HepG2 (cell line): ENCODE measurements around the gene MAPK13. TPM values are rescaled to one million over a fixed set of nuclear protein-coding genes. Genes with fewer than 3 reads are reported as not detected.

Experiments
- CBX2 ChIP-seq, 2 experiments: fragments of 200-600 bp in 1 of 2; sonication (generic); formaldehyde crosslinking in 1 of 2; IDR thresholded peaks; 2 replicates each; pipeline versions ENCODE4 v1.7.0 to v1.8.1; 2018 to 2022; ENCODE audit warnings: low read depth in 2 of 2, low read length in 1 of 2, mild to moderate bottlenecking in 1 of 2, missing genetic modification reagents in 1 of 2
- CC2D1A ChIP-seq: sonication (generic); formaldehyde crosslinking; IDR thresholded peaks from 2 replicates; pipeline ENCODE4 v1.8.1; 2023; ENCODE audit warnings: mild to moderate bottlenecking, missing genetic modification reagents
- DPF2 ChIP-seq: sonication (generic); formaldehyde crosslinking; IDR thresholded peaks from 2 replicates; pipeline ENCODE4 v1.4.0; 2020; ENCODE audit warnings: mild to moderate bottlenecking, low read depth, missing genetic modification reagents, borderline replicate concordance
- EP300 ChIP-seq, 3 experiments: sonication (generic) in 1 of 3; formaldehyde crosslinking in 1 of 3; IDR thresholded peaks; 2 replicates each; pipeline versions ENCODE4 v1.5.1 to v1.6.1; 2011 to 2020; ENCODE audit warnings: low read depth in 2 of 3, low read length in 2 of 3, borderline replicate concordance in 1 of 3, improper control_type of control experiment in 1 of 3, mild to moderate bottlenecking in 1 of 3, missing genetic modification reagents in 1 of 3, moderate library complexity in 1 of 3
- MEF2D ChIP-seq: sonication (generic); formaldehyde crosslinking; IDR thresholded peaks from 2 replicates; pipeline ENCODE4 v1.5.1; 2020; ENCODE audit warnings: mild to moderate bottlenecking, missing genetic modification reagents
- NCOA2 ChIP-seq: sonication (generic); formaldehyde crosslinking; IDR thresholded peaks from 2 replicates; pipeline ENCODE4 v1.8.0; 2022; ENCODE audit warnings: inconsistent platforms
- ONECUT2 ChIP-seq: sonication (generic); formaldehyde crosslinking; IDR thresholded peaks from 2 replicates; pipeline ENCODE4 v1.4.0; 2020; ENCODE audit warnings: missing genetic modification reagents
- PAX8 ChIP-seq: sonication (generic); formaldehyde crosslinking; IDR thresholded peaks from 2 replicates; pipeline ENCODE4 v1.8.0; 2022; ENCODE audit warnings: mild to moderate bottlenecking, missing genetic modification reagents, borderline replicate concordance
- PREB ChIP-seq: sonication (generic); formaldehyde crosslinking; IDR thresholded peaks from 2 replicates; pipeline ENCODE4 v1.4.0; 2020; ENCODE audit warnings: missing genetic modification reagents
- RARG ChIP-seq: sonication (generic); formaldehyde crosslinking; IDR thresholded peaks from 2 replicates; pipeline ENCODE4 v1.4.0; 2020; ENCODE audit warnings: low read depth, mild to moderate bottlenecking, missing genetic modification reagents
- SAP130 ChIP-seq: IDR thresholded peaks from 2 replicates; pipeline ENCODE4 v1.6.1; 2016; ENCODE audit warnings: low read depth
- SPEN ChIP-seq: sonication (generic); formaldehyde crosslinking; IDR thresholded peaks from 2 replicates; pipeline ENCODE4 v1.5.1; 2020; ENCODE audit warnings: low read depth, mild to moderate bottlenecking, missing genetic modification reagents
- TFDP1 ChIP-seq: IDR thresholded peaks from 2 replicates; pipeline ENCODE4 v1.6.1; 2016; ENCODE audit warnings: missing compliant biosample characterization, missing genetic modification reagents, borderline replicate concordance
- TRAFD1 ChIP-seq: sonication (generic); formaldehyde crosslinking; IDR thresholded peaks from 2 replicates; pipeline ENCODE4 v1.5.1; 2020; ENCODE audit warnings: missing genetic modification reagents, mild to moderate bottlenecking, borderline replicate concordance
- XRCC5 ChIP-seq: fragments of 200-400 bp; formaldehyde crosslinking; optimal IDR thresholded peaks from 2 replicates; pipeline ENCODE3; 2017; ENCODE audit warnings: mild to moderate bottlenecking, low read length
- ZBTB26 ChIP-seq: IDR thresholded peaks from 2 replicates; pipeline ENCODE4 v1.6.1; 2016; ENCODE audit warnings: missing compliant biosample characterization, missing genetic modification reagents, borderline replicate concordance
- ZBTB34 ChIP-seq: sonication (generic); formaldehyde crosslinking; IDR thresholded peaks from 2 replicates; pipeline ENCODE4 v1.8.0; 2022; ENCODE audit warnings: mild to moderate bottlenecking, missing genetic modification reagents
- ZNF589 ChIP-seq: sonication (generic); formaldehyde crosslinking; conservative IDR thresholded peaks from 2 replicates; pipeline ENCODE4 v1.8.0; 2022; ENCODE audit warnings: mild to moderate bottlenecking, moderate library complexity, missing genetic modification reagents
- ZNF605 ChIP-seq: sonication (generic); formaldehyde crosslinking; IDR thresholded peaks from 2 replicates; pipeline ENCODE4 v1.8.0; 2022; ENCODE audit warnings: mild to moderate bottlenecking, missing genetic modification reagents
- ZNF816 ChIP-seq: sonication (generic); formaldehyde crosslinking; IDR thresholded peaks from 2 replicates; pipeline ENCODE4 v1.8.0; 2022; ENCODE audit warnings: missing genetic modification reagents, mild to moderate bottlenecking, borderline replicate concordance
- polyA plus RNA-seq, 8 experiments: library from polyadenylated mRNA; depleted of rRNA in 3 of 8; stranded (reverse) in 7 of 8; unstranded in 1 of 8; fragments of >200 nt; fragmentation: Illumina TruSeq in 4 of 8; extraction: Trizol in 4 of 8; gene quantifications; 2 replicates each; pipeline versions ENCODE4 v1.2.1 to v1.2.3, GENCODE V29; 2011 to 2016; ENCODE audit warnings: low read depth in 4 of 8, missing spikeins in 1 of 8, mixed read lengths in 1 of 8; ENCODE audit not compliant: insufficient read depth in 1 of 8
- total RNA-seq, 5 experiments: library from RNA; depleted of rRNA; stranded (reverse); fragments of >200 nt; fragmentation: Illumina TruSeq; extraction: Trizol; gene quantifications; 2 replicates each; pipeline ENCODE4 v1.2.3, GENCODE V29; 2016; ENCODE audit warnings: low read depth in 1 of 5

MAPK13 gene
- total and polyA plus RNA-seq, 2 of the 13 experiments (the other 11 are each of a cell fraction or from before 2014, with no cell fraction given) = 12.7 to 43.4 TPM

- TF ChIP-seq TRAFD1 = no peak
- TF ChIP-seq SAP130 (CRISPR knock-in tag) = peak; percentile 37; the same call in 1 of the 2 replicates
- TF ChIP-seq NCOA2 = no peak
- TF ChIP-seq PREB (CRISPR knock-in tag) = no peak
- TF ChIP-seq EP300 (IDR thresholded peaks at IDR 0.05; ENCODE audit: low read depth in 2 of 2, low read length in 2 of 2) = no peak
- TF ChIP-seq EP300 (CRISPR knock-in tag; IDR thresholded peaks at IDR 0.05; ENCODE audit: borderline replicate concordance) = no peak
- no peak for TF ChIP-seq MEF2D (CRISPR knock-in tag)
- TF ChIP-seq ZBTB26 (CRISPR knock-in tag) = no peak
- TF ChIP-seq ZNF605 (CRISPR knock-in tag) = no peak
- TF ChIP-seq ONECUT2 (CRISPR knock-in tag) = no peak
- 0 out of 2 replicates have a peak, but pooled peaks have one; percentile 37 for TF ChIP-seq RARG (CRISPR knock-in tag)
- 0 out of 2 replicates have a peak, but pooled peaks have one; percentile 21 for TF ChIP-seq SPEN (CRISPR knock-in tag)
- TF ChIP-seq DPF2 = no peak
- no peak for TF ChIP-seq ZNF816 (CRISPR knock-in tag)
- TF ChIP-seq CBX2 (IDR thresholded peaks at IDR 0.05; ENCODE audit: low read depth, low read length) = no peak
- no peak for TF ChIP-seq CBX2 (CRISPR knock-in tag; IDR thresholded peaks at IDR 0.05; ENCODE audit: low read depth)
- TF ChIP-seq XRCC5 = no peak
- TF ChIP-seq TFDP1 (CRISPR knock-in tag) = no peak
- 0 out of 2 replicates have a peak, but pooled peaks have one; percentile 35 for TF ChIP-seq PAX8 (CRISPR knock-in tag)
- no peak for TF ChIP-seq CC2D1A (CRISPR knock-in tag)
- TF ChIP-seq ZBTB34 (CRISPR knock-in tag) = no peak
- TF ChIP-seq ZNF589 (CRISPR knock-in tag) = 0 out of 2 replicates have a peak, but pooled peaks have one; percentile 39
Measured at GRCh38 chr6:36123270-36124139, 6.8 kb upstream of the MAPK13 start (continued).
